KMS-11 (cell line): ENCODE data around the gene PAFAH1B1.

Source experiments
- H2AFZ ChIP-seq: fragments of 200-600 bp; sonication (generic); 2 replicates; pipeline ENCODE4 v1.6.1; 2016; ENCODE audit warnings: antibody characterized with exemption, mixed run types, low read depth
- H3K27ac ChIP-seq: fragments of 200-600 bp; sonication (generic); 2 replicates; pipeline ENCODE4 v1.6.1; 2016; ENCODE audit warnings: mild to moderate bottlenecking, mixed run types
- H3K27me3 ChIP-seq: fragments of 200-600 bp; sonication (generic); 2 replicates; pipeline ENCODE4 v1.6.1; 2017; ENCODE audit warnings: mild to moderate bottlenecking, low read depth, mixed run types, moderate library complexity; ENCODE audit not compliant: insufficient read depth
- H3K36me3 ChIP-seq: fragments of 200-600 bp; sonication (generic); 2 replicates; pipeline ENCODE4 v1.6.1; 2017; ENCODE audit warnings: mild to moderate bottlenecking, mixed run types; ENCODE audit not compliant: insufficient read depth
- H3K4me1 ChIP-seq: fragments of 200-600 bp; sonication (generic); 2 replicates; pipeline ENCODE4 v1.6.1; 2016; ENCODE audit warnings: mild to moderate bottlenecking, low read depth, mixed run types; ENCODE audit not compliant: poor library complexity, severe bottlenecking
- H3K4me2 ChIP-seq: fragments of 200-600 bp; sonication (generic); 2 replicates; pipeline ENCODE4 v1.7.0; 2016; ENCODE audit warnings: mild to moderate bottlenecking, mixed run types
- H3K4me3 ChIP-seq: fragments of 200-600 bp; sonication (generic); IDR thresholded peaks from 2 replicates; pipeline ENCODE4 v1.6.1; 2017; ENCODE audit warnings: low read depth, low read length, mixed read lengths; ENCODE audit not compliant: insufficient read depth
- H3K79me2 ChIP-seq: fragments of 200-600 bp; sonication (generic); 2 replicates; pipeline ENCODE4 v1.6.1; 2016; ENCODE audit warnings: low read depth, mixed run types; ENCODE audit not compliant: insufficient read depth
- H3K9ac ChIP-seq: fragments of 200-600 bp; sonication (generic); 2 replicates; pipeline ENCODE4 v1.6.1; 2016; ENCODE audit warnings: mild to moderate bottlenecking, mixed run types
- H4K20me1 ChIP-seq: fragments of 200-600 bp; sonication (generic); 2 replicates; pipeline ENCODE4 v1.6.1; 2016; ENCODE audit warnings: mild to moderate bottlenecking, mixed run types; ENCODE audit not compliant: insufficient read depth
- TF ChIP-seq, protein P1 (sequence below): fragments of 200-600 bp; sonication (generic); conservative IDR thresholded peaks from 2 replicates; pipeline ENCODE4 v1.6.1; 2017; ENCODE audit warnings: low read depth, mild to moderate bottlenecking, antibody characterized with exemption, low read length, moderate library complexity, mixed read lengths

The PAFAH1B1 gene

DNA sequence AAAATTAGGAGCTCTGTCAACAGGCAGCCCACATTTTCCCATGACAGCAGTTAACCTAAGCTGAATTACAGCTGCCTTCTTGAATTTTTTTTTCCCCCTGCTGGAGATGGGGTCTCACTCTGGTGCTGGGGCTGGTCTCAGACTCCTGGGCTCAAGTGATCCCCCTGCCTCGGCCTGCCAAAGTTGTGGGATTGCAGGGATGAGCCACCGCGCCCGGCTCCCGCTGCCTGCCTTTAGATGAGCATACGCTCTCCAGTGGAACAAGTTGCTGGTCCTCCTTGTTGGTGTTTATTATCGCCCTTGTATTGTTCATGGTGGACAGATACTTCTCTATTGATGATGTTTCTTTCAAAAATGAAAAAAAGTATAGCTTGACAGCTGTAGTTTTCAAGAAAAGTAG, 15.6 kb downstream of the PAFAH1B1 start:
- H3K27me3 ChIP-seq, result no peaks in the 10 kb centered on the region
- H3K4me1 ChIP-seq, result no peaks in the 10 kb centered on the region
- TF ChIP-seq, protein P1, sequence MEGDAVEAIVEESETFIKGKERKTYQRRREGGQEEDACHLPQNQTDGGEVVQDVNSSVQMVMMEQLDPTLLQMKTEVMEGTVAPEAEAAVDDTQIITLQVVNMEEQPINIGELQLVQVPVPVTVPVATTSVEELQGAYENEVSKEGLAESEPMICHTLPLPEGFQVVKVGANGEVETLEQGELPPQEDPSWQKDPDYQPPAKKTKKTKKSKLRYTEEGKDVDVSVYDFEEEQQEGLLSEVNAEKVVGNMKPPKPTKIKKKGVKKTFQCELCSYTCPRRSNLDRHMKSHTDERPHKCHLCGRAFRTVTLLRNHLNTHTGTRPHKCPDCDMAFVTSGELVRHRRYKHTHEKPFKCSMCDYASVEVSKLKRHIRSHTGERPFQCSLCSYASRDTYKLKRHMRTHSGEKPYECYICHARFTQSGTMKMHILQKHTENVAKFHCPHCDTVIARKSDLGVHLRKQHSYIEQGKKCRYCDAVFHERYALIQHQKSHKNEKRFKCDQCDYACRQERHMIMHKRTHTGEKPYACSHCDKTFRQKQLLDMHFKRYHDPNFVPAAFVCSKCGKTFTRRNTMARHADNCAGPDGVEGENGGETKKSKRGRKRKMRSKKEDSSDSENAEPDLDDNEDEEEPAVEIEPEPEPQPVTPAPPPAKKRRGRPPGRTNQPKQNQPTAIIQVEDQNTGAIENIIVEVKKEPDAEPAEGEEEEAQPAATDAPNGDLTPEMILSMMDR, result no peak
- no peaks in the 10 kb centered on the region for H3K36me3 ChIP-seq
- H3K4me3 ChIP-seq, result no peak overlapping the region
- no peak overlapping the region for H3K9ac ChIP-seq
- peaks cover 39% of the 10 kb centered on the region for H4K20me1 ChIP-seq
- no peak overlapping the region for H3K4me2 ChIP-seq
- peaks cover 97% of the 10 kb centered on the region for H3K79me2 ChIP-seq
- H2AFZ ChIP-seq, result no peak overlapping the region
- no peak overlapping the region for H3K27ac ChIP-seq

DNA sequence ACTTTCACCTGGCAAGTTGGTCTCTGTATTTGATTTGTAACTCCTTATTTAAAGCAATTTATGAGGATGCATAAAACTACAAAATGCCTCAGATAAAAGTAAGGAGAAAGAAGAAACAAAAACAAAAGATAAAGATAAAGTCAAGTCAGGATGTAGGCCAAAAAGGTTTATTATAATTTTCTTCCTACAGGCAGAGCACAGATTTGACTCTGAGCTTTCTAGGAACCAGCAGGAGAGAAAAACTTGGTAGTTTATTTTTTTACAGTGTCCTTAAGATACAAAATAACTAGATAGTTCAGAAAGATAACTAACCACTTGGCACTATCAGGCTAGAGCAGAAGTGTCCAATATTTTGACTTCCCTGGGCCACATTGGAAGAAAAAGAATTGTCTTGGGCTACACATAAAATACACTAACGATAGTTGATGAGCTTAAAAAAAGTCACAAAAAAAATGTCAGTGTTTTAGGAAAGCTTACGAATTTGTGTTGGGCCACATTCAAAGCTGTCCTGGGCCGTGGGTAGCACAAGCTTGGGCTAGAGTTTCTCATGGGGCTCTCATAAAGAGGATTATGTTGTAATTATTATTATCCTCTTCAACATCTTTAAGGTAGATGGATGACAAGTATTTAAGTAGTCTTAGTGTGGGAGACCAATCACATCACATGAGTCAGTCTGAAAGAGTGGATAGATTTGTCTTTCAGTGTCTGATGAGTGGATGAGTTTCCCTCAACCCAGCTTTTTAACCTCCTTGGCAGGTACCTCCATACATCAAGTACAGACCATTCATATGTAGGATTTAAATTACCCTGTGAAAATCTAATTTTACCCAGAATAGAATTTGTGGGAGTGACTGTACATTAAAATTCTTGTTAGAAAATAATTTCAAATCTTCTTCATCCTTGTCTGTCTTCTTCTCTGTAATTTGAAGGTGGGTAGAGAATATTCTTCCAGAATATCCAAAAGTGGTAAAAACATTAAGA, 17.0 kb downstream of the PAFAH1B1 start:
- Histone ChIP-seq H4K20me1 (peaks cover 43% of the 10 kb centered on the region), H3K9ac (no peak overlapping the region), H3K27ac (no peak overlapping the region), H2AFZ (no peak overlapping the region), H3K4me1 (no peaks in the 10 kb centered on the region), H3K4me3 (no peak overlapping the region), H3K27me3 (no peaks in the 10 kb centered on the region), H3K4me2 (no peak overlapping the region), H3K79me2 (peaks cover 97% of the 10 kb centered on the region), H3K36me3 (no peaks in the 10 kb centered on the region)
- TF ChIP-seq, protein P1, result no peak

DNA sequence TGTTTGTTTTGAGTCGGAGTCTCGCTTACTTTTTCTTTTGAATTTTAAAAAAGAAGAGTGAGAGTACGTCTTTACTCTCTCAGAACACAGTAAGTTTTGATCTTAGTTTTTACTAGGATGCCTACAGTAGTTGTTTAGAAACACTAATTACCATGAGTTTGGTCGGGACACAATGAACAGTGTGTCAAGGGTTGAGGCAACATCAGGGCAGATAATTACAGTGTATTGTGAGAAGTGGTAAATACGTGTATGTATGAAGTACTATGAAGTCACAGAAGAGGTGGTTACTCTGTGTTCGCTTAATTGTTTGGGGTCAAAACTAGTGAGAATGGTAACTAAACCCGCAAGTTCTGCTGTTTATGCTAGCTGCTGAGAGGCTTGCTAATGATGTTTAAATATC, 18.2 kb downstream of the PAFAH1B1 start:
- TF ChIP-seq, protein P1, result no peak
- Histone ChIP-seq H3K79me2 (peaks cover 97% of the 10 kb centered on the region), H3K4me1 (no peaks in the 10 kb centered on the region), H3K27ac (no peak overlapping the region), H2AFZ (no peak overlapping the region), H3K4me2 (no peak overlapping the region), H4K20me1 (peaks cover 41% of the 10 kb centered on the region), H3K27me3 (no peaks in the 10 kb centered on the region), H3K9ac (no peak overlapping the region), H3K4me3 (no peak overlapping the region), H3K36me3 (no peaks in the 10 kb centered on the region)

DNA sequence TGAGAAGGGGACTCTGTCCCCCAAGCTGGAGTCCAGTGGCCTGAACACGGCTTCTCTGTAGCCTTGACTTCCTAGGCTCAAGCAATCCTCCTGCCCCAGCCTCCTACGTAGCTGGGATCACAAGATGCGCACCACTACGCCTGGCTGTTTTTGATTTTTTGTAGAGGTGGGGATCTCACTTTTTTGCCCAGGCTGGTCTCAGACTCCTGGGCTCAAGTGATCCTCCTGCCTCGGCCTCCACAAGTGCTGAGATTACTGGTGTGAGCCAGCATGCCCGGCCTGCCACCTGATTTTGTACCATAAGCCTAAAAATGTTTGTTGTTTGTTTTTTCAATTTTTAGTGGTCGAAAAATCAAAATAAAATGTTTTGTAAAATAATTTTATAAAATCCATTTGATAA, 19.2 kb downstream of the PAFAH1B1 start:
- Histone ChIP-seq H3K4me3 (no peak overlapping the region), H2AFZ (no peak overlapping the region), H3K27me3 (no peaks in the 10 kb centered on the region), H3K27ac (no peak overlapping the region), H3K4me1 (no peaks in the 10 kb centered on the region), H3K79me2 (peaks cover 97% of the 10 kb centered on the region), H3K4me2 (no peak overlapping the region), H4K20me1 (peaks cover 44% of the 10 kb centered on the region), H3K9ac (no peak overlapping the region), H3K36me3 (no peaks in the 10 kb centered on the region)
- TF ChIP-seq, protein P1, result no peak
